GM18519 (cell line): ENCODE results near the gene CHST5.

ENCODE experiments used
- ATAC-seq: cut with Tn5 transposase; IDR thresholded peaks from one replicate; pipeline ENCODE4 v1.9.1; 2021; ENCODE audit warnings: mild to moderate bottlenecking, moderate library complexity; ENCODE audit not compliant: unreplicated experiment, low FRiP score

Gene CHST5

GRCh38 chr16:75535901-75536300 lies at the start of gene CHST5:
Gene CHST5 (minus strand): TSS chr16:75536108. CDS start chr16:75530384, 5,724 bp downstream.
- ATAC-seq = no peak

GRCh38 chr16:75584108-75584507 lies 48.2 kb upstream of the CHST5 start:
- peak; percentile 61 for ATAC-seq

GRCh38 chr16:75579281-75579834 lies 43.5 kb upstream of the CHST5 start:
- ATAC-seq = no peak

GRCh38 chr16:75578725-75579124 lies 42.8 kb upstream of the CHST5 start:
- no peak for ATAC-seq

- no peak for ATAC-seq
Observed at GRCh38 chr16:75578212-75578611, 42.3 kb upstream of the CHST5 start.

- peak; percentile 64 for ATAC-seq
Observed at GRCh38 chr16:75576384-75576811, 40.5 kb upstream of the CHST5 start.

GRCh38 chr16:75575958-75576357 lies 40.0 kb upstream of the CHST5 start:
- ATAC-seq = no peak

- no peak for ATAC-seq
Observed at GRCh38 chr16:75573955-75574354, 38.0 kb upstream of the CHST5 start.

- ATAC-seq = no peak
Observed at GRCh38 chr16:75572864-75573542, 37.1 kb upstream of the CHST5 start.

- no peak for ATAC-seq
Observed at GRCh38 chr16:75570396-75571065, 34.6 kb upstream of the CHST5 start.

- no peak for ATAC-seq
Observed at GRCh38 chr16:75567911-75568310, 32.0 kb upstream of the CHST5 start.

- ATAC-seq = no peak
Observed at GRCh38 chr16:75566758-75567255, 30.9 kb upstream of the CHST5 start.

GRCh38 chr16:75566040-75566757 lies 30.3 kb upstream of the CHST5 start, which contains the start of gene GABARAPL2:
Gene GABARAPL2 (plus strand): TSS chr16:75566379. CDS start chr16:75566487, 108 bp downstream.
- ATAC-seq = peak; percentile 47

GRCh38 chr16:75565640-75566039 lies 29.7 kb upstream of the CHST5 start:
- ATAC-seq = no peak

- ATAC-seq = no peak
Observed at GRCh38 chr16:75559564-75560372, 23.9 kb upstream of the CHST5 start.

GRCh38 chr16:75558846-75559401 lies 23.0 kb upstream of the CHST5 start:
- no peak for ATAC-seq

GRCh38 chr16:75556431-75556950 lies 20.6 kb upstream of the CHST5 start:
- ATAC-seq = no peak

GRCh38 chr16:75555707-75556430 lies 20.0 kb upstream of the CHST5 start, which contains the start of gene TMEM231:
Gene TMEM231 (minus strand): TSS chr16:75556252. CDS start chr16:75556209, 43 bp downstream.
- ATAC-seq = peak; percentile 96
